OCI-LY1 (cell line): Measurements from ENCODE around the gene TMEM179.

Experiments
- H2AFZ ChIP-seq: fragments of 200-600 bp; sonication (generic), shearing (Covaris generic); 2 replicates; pipeline ENCODE4 v1.6.0; 2014; ENCODE audit warnings: antibody characterized with exemption, mild to moderate bottlenecking, low read length
- H3F3A ChIP-seq: fragments of 200-600 bp; sonication (generic), shearing (Covaris generic); 2 replicates; pipeline ENCODE4 v1.6.0; 2014; ENCODE audit warnings: mild to moderate bottlenecking, antibody characterized with exemption, low read length, moderate library complexity; ENCODE audit not compliant: insufficient read depth
- H3K27ac ChIP-seq: fragments of 200-600 bp; sonication (generic); 2 replicates; pipeline ENCODE4 v1.5.1; 2014; ENCODE audit warnings: low read length, mixed run types, mild to moderate bottlenecking, low read depth; ENCODE audit not compliant: poor library complexity, severe bottlenecking
- H3K27me3 ChIP-seq: fragments of 200-600 bp; sonication (generic); 2 replicates; pipeline ENCODE4 v1.6.0; 2014; ENCODE audit warnings: antibody characterized with exemption, mild to moderate bottlenecking, low read length, moderate library complexity; ENCODE audit not compliant: insufficient read depth
- H3K36me3 ChIP-seq: fragments of 200-600 bp; sonication (generic); 2 replicates; pipeline ENCODE4 v1.6.1; 2014; ENCODE audit warnings: mild to moderate bottlenecking, antibody characterized with exemption, low read length, moderate library complexity, mixed read lengths; ENCODE audit not compliant: insufficient read depth
- H3K4me1 ChIP-seq: fragments of 200-600 bp; sonication (generic); 2 replicates; pipeline ENCODE4 v1.5.1; 2014; ENCODE audit warnings: mild to moderate bottlenecking, low read length, moderate library complexity; ENCODE audit not compliant: insufficient read depth, severe bottlenecking
- H3K4me2 ChIP-seq: fragments of 200-600 bp; sonication (generic), shearing (Covaris generic); 2 replicates; pipeline ENCODE4 v1.6.1; 2014; ENCODE audit warnings: low read length
- H3K4me3 ChIP-seq: fragments of 200-600 bp; sonication (generic); 2 replicates; pipeline ENCODE4 v1.5.1; 2014; ENCODE audit warnings: low read length, low read depth, mild to moderate bottlenecking, mixed read lengths; ENCODE audit not compliant: poor library complexity, severe bottlenecking
- H3K79me2 ChIP-seq: fragments of 200-600 bp; shearing (Covaris generic); 2 replicates; pipeline ENCODE4 v1.6.1; 2016; ENCODE audit warnings: mixed run types, low read length, mixed read lengths; ENCODE audit not compliant: insufficient read depth
- H3K9ac ChIP-seq: fragments of 200-600 bp; sonication (generic), shearing (Covaris generic); 2 replicates; pipeline ENCODE4 v1.6.1; 2014; ENCODE audit warnings: mild to moderate bottlenecking, low read length, mixed read lengths
- H3K9me2 ChIP-seq: fragments of 200-600 bp; sonication (generic), shearing (Covaris generic); 2 replicates; pipeline ENCODE4 v1.6.1; 2014; ENCODE audit warnings: low read depth, mild to moderate bottlenecking, low read length, mixed read lengths
- H3K9me3 ChIP-seq: fragments of 200-600 bp; shearing (Covaris generic); 2 replicates; pipeline ENCODE4 v1.6.1; 2014; ENCODE audit warnings: low read length, mixed read lengths
- H4K20me1 ChIP-seq: fragments of 200-600 bp; sonication (generic), shearing (Covaris generic); 2 replicates; pipeline ENCODE4 v1.6.0; 2016; ENCODE audit warnings: mild to moderate bottlenecking, low read length; ENCODE audit not compliant: insufficient read depth
- CTCF ChIP-seq: fragments of 200-600 bp; sonication (generic), shearing (Covaris generic); IDR thresholded peaks from 2 replicates; pipeline ENCODE4 v1.5.1; 2017; ENCODE audit warnings: mild to moderate bottlenecking, antibody characterized with exemption, low read length, moderate library complexity, mixed read lengths
- EZH2 ChIP-seq: fragments of 200-600 bp; sonication (generic), shearing (Covaris generic); IDR thresholded peaks from 2 replicates; pipeline ENCODE4 v1.8.0; 2017; ENCODE audit warnings: borderline replicate concordance, mixed run types, mild to moderate bottlenecking, antibody characterized with exemption, low read length, moderate library complexity, mixed read lengths

Gene TMEM179

GRCh38 chr14:104558231-104559027 lies 46.1 kb downstream of the TMEM179 start:
- Histone ChIP-seq H3K4me1 (no peaks in the 10 kb centered on the region), H3K4me2 (no peak overlapping the region), H3K9ac (no peak overlapping the region), H3K4me3 (no peak overlapping the region), H3F3A (no peaks in the 10 kb centered on the region), H4K20me1 (no peaks in the 10 kb centered on the region), H3K79me2 (no peaks in the 10 kb centered on the region), H3K9me2 (no peaks in the 10 kb centered on the region), H3K27ac (no peak overlapping the region), H3K27me3 (peaks cover 6% of the 10 kb centered on the region; the same call in 1 of the 2 replicates), H3K36me3 (no peaks in the 10 kb centered on the region), H3K9me3 (no peaks in the 10 kb centered on the region), H2AFZ (no peak overlapping the region)
- no peak for TF ChIP-seq CTCF
- TF ChIP-seq EZH2 = no peak

- TF ChIP-seq EZH2 (no peak), CTCF (no peak)
- Histone ChIP-seq H3K4me2 (no peak overlapping the region), H3K4me3 (no peak overlapping the region)
Observed at GRCh38 chr14:104557766-104558165, 46.8 kb downstream of the TMEM179 start.

GRCh38 chr14:104557086-104557485 lies 47.5 kb downstream of the TMEM179 start:
- H3K9ac ChIP-seq = no peak overlapping the region
- H3K4me1 ChIP-seq = no peaks in the 10 kb centered on the region
- H3K79me2 ChIP-seq = no peaks in the 10 kb centered on the region
- no peak overlapping the region for H3K4me2 ChIP-seq
- H2AFZ ChIP-seq = no peak overlapping the region
- H3K27ac ChIP-seq = no peak overlapping the region
- H3K9me3 ChIP-seq = no peaks in the 10 kb centered on the region
- TF ChIP-seq CTCF = no peak
- no peak for TF ChIP-seq EZH2
- H3K4me3 ChIP-seq = no peak overlapping the region
- no peaks in the 10 kb centered on the region for H3K36me3 ChIP-seq
- H3K27me3 ChIP-seq = peaks cover 6% of the 10 kb centered on the region; the same call in 1 of the 2 replicates
- H4K20me1 ChIP-seq = no peaks in the 10 kb centered on the region
- no peaks in the 10 kb centered on the region for H3F3A ChIP-seq
- no peaks in the 10 kb centered on the region for H3K9me2 ChIP-seq

More at GRCh38 chr14:104557766-104558165, 46.8 kb downstream of the TMEM179 start:
- Histone ChIP-seq H3K9me2 (no peaks in the 10 kb centered on the region), H3K4me1 (no peaks in the 10 kb centered on the region), H4K20me1 (no peaks in the 10 kb centered on the region), H2AFZ (no peak overlapping the region), H3K27ac (no peak overlapping the region), H3K36me3 (no peaks in the 10 kb centered on the region), H3K9ac (no peak overlapping the region), H3K9me3 (no peaks in the 10 kb centered on the region), H3F3A (no peaks in the 10 kb centered on the region), H3K27me3 (peaks cover 6% of the 10 kb centered on the region; the same call in 1 of the 2 replicates), H3K79me2 (no peaks in the 10 kb centered on the region)
